Measurements from ENCODE around the gene ADRA1B. TPM values are rescaled to one million over a fixed set of nuclear protein-coding genes. Genes with fewer than 3 reads are reported as not detected.

The ADRA1B gene
- total RNA-seq, 1 experiment from 2014 or later, result 8.3 TPM

DNA sequence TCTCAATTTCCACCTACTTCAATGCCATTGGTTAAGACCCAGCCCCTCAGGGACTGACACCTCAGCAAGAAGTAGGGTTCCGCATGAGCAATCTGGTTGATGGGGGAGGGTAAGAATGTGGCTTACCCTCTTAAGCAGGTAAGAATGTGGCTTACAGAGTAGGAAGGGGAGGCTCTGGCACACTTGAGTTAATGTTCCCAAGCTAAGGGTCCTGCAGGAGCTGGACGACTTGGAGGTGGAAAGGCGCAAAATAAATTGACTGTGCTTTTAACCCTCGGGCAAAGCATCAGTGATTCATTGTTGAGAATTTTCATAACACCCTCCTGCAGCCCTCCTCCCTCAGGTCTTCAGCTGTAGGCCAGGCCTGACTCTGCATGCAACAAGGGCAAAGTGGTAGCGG is 24.9 kb upstream of the ADRA1B start:
- intact Hi-C loops (cut with micrococcal nuclease; ENCODE audit: unreplicated experiment) (no loop called here), in situ Hi-C loops (cut with HindIII; ENCODE audit: low pct_unique_long_range_greater_than_20kb, low sequenced_read_pairs) (no loop called here)
- Histone ChIP-seq H3K27me3 (ENCODE audit: control insufficient read depth, insufficient read depth, low read length) (no peaks in the 10 kb centered on the region), H3K36me3 (ENCODE audit: control insufficient read depth, insufficient read depth, low read length) (no peaks in the 10 kb centered on the region), H3K4me3 (ENCODE audit: low read depth in 2 of 2, low read length in 2 of 2) (no peak overlapping the region), H3K4me1 (ENCODE audit: control insufficient read depth, insufficient read depth, low read length) (no peaks in the 10 kb centered on the region), H3K27ac (ENCODE audit: low read length) (no peak overlapping the region), H3K9me3 (ENCODE audit: control insufficient read depth, insufficient read depth, low read depth, low read length) (no peaks in the 10 kb centered on the region)
- ChIA-PET CTCF (no interaction called here), POLR2A (no interaction called here)
- TF ChIP-seq SIN3A (IDR thresholded peaks at IDR 0.05; ENCODE audit: borderline replicate concordance, insufficient read depth, low read depth, low read length) (no peak), POLR2AphosphoS5 (IDR thresholded peaks at IDR 0.05; ENCODE audit: low read depth, low read length) (no peak), TCF7L2 (IDR thresholded peaks at IDR 0.05; ENCODE audit: low read depth, low read length) (no peak)
- TF ChIP-seq, protein P1, sequence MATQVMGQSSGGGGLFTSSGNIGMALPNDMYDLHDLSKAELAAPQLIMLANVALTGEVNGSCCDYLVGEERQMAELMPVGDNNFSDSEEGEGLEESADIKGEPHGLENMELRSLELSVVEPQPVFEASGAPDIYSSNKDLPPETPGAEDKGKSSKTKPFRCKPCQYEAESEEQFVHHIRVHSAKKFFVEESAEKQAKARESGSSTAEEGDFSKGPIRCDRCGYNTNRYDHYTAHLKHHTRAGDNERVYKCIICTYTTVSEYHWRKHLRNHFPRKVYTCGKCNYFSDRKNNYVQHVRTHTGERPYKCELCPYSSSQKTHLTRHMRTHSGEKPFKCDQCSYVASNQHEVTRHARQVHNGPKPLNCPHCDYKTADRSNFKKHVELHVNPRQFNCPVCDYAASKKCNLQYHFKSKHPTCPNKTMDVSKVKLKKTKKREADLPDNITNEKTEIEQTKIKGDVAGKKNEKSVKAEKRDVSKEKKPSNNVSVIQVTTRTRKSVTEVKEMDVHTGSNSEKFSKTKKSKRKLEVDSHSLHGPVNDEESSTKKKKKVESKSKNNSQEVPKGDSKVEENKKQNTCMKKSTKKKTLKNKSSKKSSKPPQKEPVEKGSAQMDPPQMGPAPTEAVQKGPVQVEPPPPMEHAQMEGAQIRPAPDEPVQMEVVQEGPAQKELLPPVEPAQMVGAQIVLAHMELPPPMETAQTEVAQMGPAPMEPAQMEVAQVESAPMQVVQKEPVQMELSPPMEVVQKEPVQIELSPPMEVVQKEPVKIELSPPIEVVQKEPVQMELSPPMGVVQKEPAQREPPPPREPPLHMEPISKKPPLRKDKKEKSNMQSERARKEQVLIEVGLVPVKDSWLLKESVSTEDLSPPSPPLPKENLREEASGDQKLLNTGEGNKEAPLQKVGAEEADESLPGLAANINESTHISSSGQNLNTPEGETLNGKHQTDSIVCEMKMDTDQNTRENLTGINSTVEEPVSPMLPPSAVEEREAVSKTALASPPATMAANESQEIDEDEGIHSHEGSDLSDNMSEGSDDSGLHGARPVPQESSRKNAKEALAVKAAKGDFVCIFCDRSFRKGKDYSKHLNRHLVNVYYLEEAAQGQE (IDR thresholded peaks at IDR 0.05; ENCODE audit: insufficient read depth in 1 of 2, low read depth in 2 of 2, low read length in 1 of 2), result no peak
- TF ChIP-seq, protein P2, sequence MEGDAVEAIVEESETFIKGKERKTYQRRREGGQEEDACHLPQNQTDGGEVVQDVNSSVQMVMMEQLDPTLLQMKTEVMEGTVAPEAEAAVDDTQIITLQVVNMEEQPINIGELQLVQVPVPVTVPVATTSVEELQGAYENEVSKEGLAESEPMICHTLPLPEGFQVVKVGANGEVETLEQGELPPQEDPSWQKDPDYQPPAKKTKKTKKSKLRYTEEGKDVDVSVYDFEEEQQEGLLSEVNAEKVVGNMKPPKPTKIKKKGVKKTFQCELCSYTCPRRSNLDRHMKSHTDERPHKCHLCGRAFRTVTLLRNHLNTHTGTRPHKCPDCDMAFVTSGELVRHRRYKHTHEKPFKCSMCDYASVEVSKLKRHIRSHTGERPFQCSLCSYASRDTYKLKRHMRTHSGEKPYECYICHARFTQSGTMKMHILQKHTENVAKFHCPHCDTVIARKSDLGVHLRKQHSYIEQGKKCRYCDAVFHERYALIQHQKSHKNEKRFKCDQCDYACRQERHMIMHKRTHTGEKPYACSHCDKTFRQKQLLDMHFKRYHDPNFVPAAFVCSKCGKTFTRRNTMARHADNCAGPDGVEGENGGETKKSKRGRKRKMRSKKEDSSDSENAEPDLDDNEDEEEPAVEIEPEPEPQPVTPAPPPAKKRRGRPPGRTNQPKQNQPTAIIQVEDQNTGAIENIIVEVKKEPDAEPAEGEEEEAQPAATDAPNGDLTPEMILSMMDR (IDR thresholded peaks at IDR 0.05), result no peak
- no TSS peak for BruUV-seq (replicated peaks)
- ATAC-seq, result no peak
- no peak for DNase-seq (ENCODE audit: low read depth, low spot score)

DNA sequence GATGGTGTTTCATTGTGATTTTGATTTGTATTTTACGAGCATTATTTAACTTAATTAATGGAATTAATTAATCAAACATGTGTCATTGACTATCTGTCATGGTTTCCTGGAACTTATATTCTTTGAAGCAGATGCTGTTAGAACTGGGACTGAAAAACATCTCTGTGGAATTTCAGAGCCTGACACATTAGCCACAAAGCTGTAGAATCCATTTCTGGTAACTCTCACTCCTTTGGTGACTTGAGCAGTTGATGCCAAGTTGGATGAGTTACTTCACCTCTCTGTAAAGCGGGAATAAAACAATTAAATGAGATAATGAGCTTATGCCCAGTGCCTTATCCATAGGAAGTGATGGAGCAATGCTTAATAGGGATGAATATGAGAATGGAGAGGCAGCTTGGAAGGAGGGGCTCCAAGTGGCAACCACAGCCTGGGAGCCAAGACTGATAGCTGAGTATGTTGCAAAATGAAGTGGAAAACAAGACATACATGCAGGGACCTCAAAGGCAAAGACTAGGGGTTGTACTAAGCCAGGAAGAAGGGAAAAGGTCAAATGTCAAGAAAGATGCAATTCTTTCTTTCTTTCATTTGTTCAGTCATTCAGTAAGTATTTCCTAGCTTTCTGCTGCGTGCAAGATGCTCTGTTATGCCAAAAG is 23.1 kb upstream of the ADRA1B start:
- H3K27me3 ChIP-seq (ENCODE audit: control insufficient read depth, insufficient read depth, low read length), result no peaks in the 10 kb centered on the region
- no peak for TF ChIP-seq SIN3A (IDR thresholded peaks at IDR 0.05; ENCODE audit: borderline replicate concordance, insufficient read depth, low read depth, low read length)
- TF ChIP-seq POLR2AphosphoS5 (IDR thresholded peaks at IDR 0.05; ENCODE audit: low read depth, low read length), result no peak
- no peak for TF ChIP-seq TCF7L2 (IDR thresholded peaks at IDR 0.05; ENCODE audit: low read depth, low read length)
- TF ChIP-seq, protein P1 (IDR thresholded peaks at IDR 0.05; ENCODE audit: insufficient read depth in 1 of 2, low read depth in 2 of 2, low read length in 1 of 2), result no peak
- TF ChIP-seq, protein P2 (IDR thresholded peaks at IDR 0.05), result no peak
- in situ Hi-C loops (cut with HindIII; ENCODE audit: low pct_unique_long_range_greater_than_20kb, low sequenced_read_pairs) (no loop called here), intact Hi-C loops (cut with micrococcal nuclease; ENCODE audit: unreplicated experiment) (no loop called here)
- no peak overlapping the region for H3K27ac ChIP-seq (ENCODE audit: low read length)
- H3K36me3 ChIP-seq (ENCODE audit: control insufficient read depth, insufficient read depth, low read length), result no peaks in the 10 kb centered on the region
- POLR2A ChIA-PET, result no interaction called here
- ATAC-seq (no peak), DNase-seq (ENCODE audit: low read depth, low spot score) (no peak)
- no TSS peak for BruUV-seq (replicated peaks)
- H3K4me3 ChIP-seq (ENCODE audit: low read depth in 2 of 2, low read length in 2 of 2), result no peak overlapping the region
- no peaks in the 10 kb centered on the region for H3K9me3 ChIP-seq (ENCODE audit: control insufficient read depth, insufficient read depth, low read depth, low read length)
- CTCF ChIA-PET, result interaction anchor here (0.5 kb wide), 1 partner anchor 330 kb away, joined by 18 read pairs; no protein-coding TSS in a partner anchor
- no peaks in the 10 kb centered on the region; the same call in 1 of the 2 replicates for H3K4me1 ChIP-seq (ENCODE audit: control insufficient read depth, insufficient read depth, low read length)

Measured in Panc1 (cell line).